Left hindlimb (tissue), 1 donor: ENCODE measurements around the gene SYNE1.
"Not testable (repeated sequence)": the region's sequence is repeated elsewhere in the genome, so short reads cannot be mapped to it uniquely, and the experiment has no call there.

Experiments used
- DNase-seq: peaks from one replicate; pipeline ENCODE4 v3.0.0-alpha.2; 2018

Gene SYNE1

GRCh38 chr6:152167641-152168603, 469.2 kb downstream of the SYNE1 start:
- DNase-seq, result no peak

- no peak for DNase-seq
Measured at GRCh38 chr6:152166897-152167296, 470.3 kb downstream of the SYNE1 start.

- no peak for DNase-seq
Measured at GRCh38 chr6:152166497-152166896, 470.7 kb downstream of the SYNE1 start.

GRCh38 chr6:152164957-152165356, 472.2 kb downstream of the SYNE1 start:
- DNase-seq, result no peak

- DNase-seq, result no peak
Measured at GRCh38 chr6:152161501-152161900, 475.7 kb downstream of the SYNE1 start.

- DNase-seq, result no peak
Measured at GRCh38 chr6:152160346-152160745, 476.8 kb downstream of the SYNE1 start.

- DNase-seq, result no peak
Measured at GRCh38 chr6:152155792-152156191, 481.4 kb downstream of the SYNE1 start.

GRCh38 chr6:152154559-152155356, 482.4 kb downstream of the SYNE1 start:
- no peak for DNase-seq

- no peak for DNase-seq
Measured at GRCh38 chr6:152151920-152152319, 485.2 kb downstream of the SYNE1 start.

- no peak for DNase-seq
Measured at GRCh38 chr6:152150196-152150595, 487.0 kb downstream of the SYNE1 start.

- no peak for DNase-seq
Measured at GRCh38 chr6:152148412-152148811, 488.8 kb downstream of the SYNE1 start.

- no peak for DNase-seq
Measured at GRCh38 chr6:152147269-152147668, 489.9 kb downstream of the SYNE1 start.

GRCh38 chr6:152146385-152146784, 490.8 kb downstream of the SYNE1 start:
- no peak for DNase-seq

- no peak for DNase-seq
Measured at GRCh38 chr6:152143359-152143758, 493.8 kb downstream of the SYNE1 start.

GRCh38 chr6:152142105-152142504, 495.1 kb downstream of the SYNE1 start:
- no peak for DNase-seq

- not testable (repeated sequence) for DNase-seq
Measured at GRCh38 chr6:152138344-152138743, 498.8 kb downstream of the SYNE1 start.

GRCh38 chr6:152136449-152136825, 500.7 kb downstream of the SYNE1 start:
- no peak for DNase-seq

GRCh38 chr6:152135755-152136448, 501.3 kb downstream of the SYNE1 start:
- no peak for DNase-seq

- no peak for DNase-seq
Measured at GRCh38 chr6:152130441-152130840, 506.7 kb downstream of the SYNE1 start.

GRCh38 chr6:152129691-152130151, 507.4 kb downstream of the SYNE1 start:
- peak; percentile 36 for DNase-seq

GRCh38 chr6:152127432-152128165, 509.6 kb downstream of the SYNE1 start:
- DNase-seq, result no peak

- no peak for DNase-seq
Measured at GRCh38 chr6:152124429-152125074, 512.6 kb downstream of the SYNE1 start.
